Suprapubic skin (tissue), 4 donors: ENCODE measurements around the gene GPLD1. TPM values are rescaled to one million over a fixed set of nuclear protein-coding genes. Genes with fewer than 3 reads are reported as not detected.

Source experiments
- DNase-seq, 2 donors: peaks; one replicate each; pipeline ENCODE4 v3.0.0-alpha.2; 2019; ENCODE audit warnings: low spot score in 2 of 2
- H3K27ac ChIP-seq: fragments of 200-600 bp; sonication (generic); one replicate; pipeline ENCODE4 v1.5.1; 2019
- H3K27me3 ChIP-seq: fragments of 200-600 bp; sonication (generic); one replicate; pipeline ENCODE4 v1.5.1; 2019
- H3K36me3 ChIP-seq: fragments of 200-600 bp; sonication (generic); one replicate; pipeline ENCODE4 v1.5.1; 2019
- H3K4me1 ChIP-seq: fragments of 200-600 bp; sonication (generic); one replicate; pipeline ENCODE4 v1.5.1; 2019
- H3K4me3 ChIP-seq: fragments of 200-600 bp; sonication (generic); one replicate; pipeline ENCODE4 v1.5.1; 2019; ENCODE audit warnings: mild to moderate bottlenecking
- H3K9me3 ChIP-seq: fragments of 200-600 bp; sonication (generic); one replicate; pipeline ENCODE4 v1.5.1; 2019
- EP300 ChIP-seq: sonication (generic); formaldehyde crosslinking; IDR thresholded peaks from one replicate; pipeline ENCODE4 v1.6.1; 2017; ENCODE audit warnings: antibody characterized with exemption
- POLR2A ChIP-seq, 2 donors: fragments of 450-650 bp; IDR thresholded peaks; one replicate each; pipeline ENCODE4 v1.6.1; 2017; ENCODE audit warnings: antibody characterized with exemption in 2 of 2, mild to moderate bottlenecking in 2 of 2, moderate library complexity in 2 of 2
- POLR2AphosphoS5 ChIP-seq, 3 donors: sonication (generic); formaldehyde crosslinking; IDR thresholded peaks; one replicate each; pipeline ENCODE4 v1.6.1; 2017; ENCODE audit warnings: antibody characterized with exemption in 3 of 3
- WGBS: methylation state at CpG from one replicate; pipeline ENCODE4 v1.1.5; 2018; 5-methylcytosine and 5-hydroxymethylcytosine counted together
- total RNA-seq, 4 donors: library from RNA; depleted of rRNA; stranded (reverse); fragments of >200 nt; gene quantifications; one replicate each; pipeline ENCODE4 v1.1.0, GENCODE V29; 2016
- TF ChIP-seq, protein P1 (sequence below), 2 donors: fragments of 200-600 bp in 1 of 2; fragments of 450-650 bp in 1 of 2; sonication (generic) in 1 of 2; IDR thresholded peaks; one replicate each; pipeline ENCODE4 v1.5.1; 2016 to 2019; ENCODE audit warnings: antibody characterized with exemption in 2 of 2, mild to moderate bottlenecking in 1 of 2, moderate library complexity in 1 of 2

GPLD1 gene
- total RNA-seq, 4 donors from 2014 or later: 28.9 to 55.3 (median 38.1) TPM

GRCh38 chr6:24504649-24505586 is 15.5 kb upstream of the GPLD1 start:
- no peak for DNase-seq
- no peak overlapping the region for H3K27ac ChIP-seq

DNA sequence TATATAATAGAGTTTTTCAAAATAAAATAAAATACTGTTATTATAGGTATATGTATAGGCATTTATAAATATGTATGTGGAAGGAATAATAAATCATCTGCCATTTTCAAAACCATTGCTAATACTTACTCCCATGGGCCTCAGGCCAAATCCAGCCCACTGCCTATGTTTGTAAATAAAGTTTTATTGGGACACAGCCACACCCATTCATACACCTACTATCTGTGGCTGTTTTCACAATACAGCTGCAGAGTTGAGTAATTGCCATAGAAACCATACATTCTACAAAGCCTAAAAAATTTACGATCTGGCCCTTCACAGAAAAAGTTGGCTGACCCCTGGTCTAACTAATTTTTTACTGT is 14.9 kb upstream of the GPLD1 start:
- H3K27ac ChIP-seq: no peak overlapping the region
- no peak overlapping the region for H3K4me3 ChIP-seq
- 88% methylated on average over 1 of the region's 1 CpG for WGBS
- TF ChIP-seq EP300 (no peak), POLR2AphosphoS5 (IDR thresholded peaks at IDR 0.05) (no peak), POLR2A (IDR thresholded peaks at IDR 0.05) (no peak)
- TF ChIP-seq, protein P1, sequence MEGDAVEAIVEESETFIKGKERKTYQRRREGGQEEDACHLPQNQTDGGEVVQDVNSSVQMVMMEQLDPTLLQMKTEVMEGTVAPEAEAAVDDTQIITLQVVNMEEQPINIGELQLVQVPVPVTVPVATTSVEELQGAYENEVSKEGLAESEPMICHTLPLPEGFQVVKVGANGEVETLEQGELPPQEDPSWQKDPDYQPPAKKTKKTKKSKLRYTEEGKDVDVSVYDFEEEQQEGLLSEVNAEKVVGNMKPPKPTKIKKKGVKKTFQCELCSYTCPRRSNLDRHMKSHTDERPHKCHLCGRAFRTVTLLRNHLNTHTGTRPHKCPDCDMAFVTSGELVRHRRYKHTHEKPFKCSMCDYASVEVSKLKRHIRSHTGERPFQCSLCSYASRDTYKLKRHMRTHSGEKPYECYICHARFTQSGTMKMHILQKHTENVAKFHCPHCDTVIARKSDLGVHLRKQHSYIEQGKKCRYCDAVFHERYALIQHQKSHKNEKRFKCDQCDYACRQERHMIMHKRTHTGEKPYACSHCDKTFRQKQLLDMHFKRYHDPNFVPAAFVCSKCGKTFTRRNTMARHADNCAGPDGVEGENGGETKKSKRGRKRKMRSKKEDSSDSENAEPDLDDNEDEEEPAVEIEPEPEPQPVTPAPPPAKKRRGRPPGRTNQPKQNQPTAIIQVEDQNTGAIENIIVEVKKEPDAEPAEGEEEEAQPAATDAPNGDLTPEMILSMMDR (IDR thresholded peaks at IDR 0.05): no peak
- DNase-seq: no peak
- no peaks in the 10 kb centered on the region for H3K27me3 ChIP-seq
- peaks cover 4% of the 10 kb centered on the region for H3K36me3 ChIP-seq
- H3K4me1 ChIP-seq: no peaks in the 10 kb centered on the region
- H3K9me3 ChIP-seq: no peaks in the 10 kb centered on the region

More at GRCh38 chr6:24504649-24505586, 15.5 kb upstream of the GPLD1 start:
- WGBS: 80% methylated on average over 14 of the region's 14 CpGs
- Histone ChIP-seq H3K27me3 (no peaks in the 10 kb centered on the region), H3K36me3 (peaks cover 4% of the 10 kb centered on the region), H3K4me1 (no peaks in the 10 kb centered on the region), H3K9me3 (no peaks in the 10 kb centered on the region), H3K4me3 (no peak overlapping the region)
- TF ChIP-seq POLR2A (IDR thresholded peaks at IDR 0.05) (no peak), POLR2AphosphoS5 (IDR thresholded peaks at IDR 0.05) (no peak), EP300 (no peak)
- TF ChIP-seq, protein P1 (IDR thresholded peaks at IDR 0.05): no peak

DNA sequence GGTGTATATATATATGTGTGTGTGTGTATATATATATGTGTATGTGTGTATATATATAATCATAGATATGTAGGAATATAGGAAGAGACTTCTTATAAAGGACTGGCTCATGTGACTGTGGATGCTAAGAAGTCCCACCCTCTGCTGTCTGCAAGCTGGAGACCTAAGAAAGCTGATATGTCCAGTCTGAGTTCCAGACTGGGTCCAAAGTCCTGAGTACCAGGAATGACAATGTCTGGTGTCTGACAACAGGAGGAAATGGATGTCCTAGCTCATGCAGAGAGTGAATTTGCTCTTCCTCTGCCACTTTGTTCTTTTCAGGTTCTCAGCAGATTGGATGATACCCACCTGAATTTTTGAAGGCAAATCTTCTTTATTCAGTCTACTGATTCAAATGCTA is 12.5 kb upstream of the GPLD1 start:
- Histone ChIP-seq H3K4me3 (no peak overlapping the region), H3K27ac (no peak overlapping the region), H3K9me3 (no peaks in the 10 kb centered on the region), H3K36me3 (peaks cover 4% of the 10 kb centered on the region), H3K4me1 (no peaks in the 10 kb centered on the region), H3K27me3 (no peaks in the 10 kb centered on the region)
- TF ChIP-seq, protein P1 (IDR thresholded peaks at IDR 0.05): no peak
- TF ChIP-seq POLR2A (IDR thresholded peaks at IDR 0.05): no peak
- TF ChIP-seq POLR2AphosphoS5 (IDR thresholded peaks at IDR 0.05): no peak
- no peak for TF ChIP-seq EP300
- DNase-seq: no peak

GRCh38 chr6:24501374-24501773 is 12.0 kb upstream of the GPLD1 start:
- Histone ChIP-seq H3K27ac (no peak overlapping the region), H3K4me1 (no peaks in the 10 kb centered on the region), H3K9me3 (no peaks in the 10 kb centered on the region), H3K27me3 (no peaks in the 10 kb centered on the region), H3K4me3 (no peak overlapping the region), H3K36me3 (peaks cover 4% of the 10 kb centered on the region)
- WGBS: 79% methylated on average over 2 of the region's 2 CpGs
- DNase-seq: no peak
- TF ChIP-seq POLR2A (IDR thresholded peaks at IDR 0.05) (no peak), EP300 (no peak), POLR2AphosphoS5 (IDR thresholded peaks at IDR 0.05) (no peak)
- TF ChIP-seq, protein P1 (IDR thresholded peaks at IDR 0.05): no peak

- Histone ChIP-seq H3K9me3 (no peaks in the 10 kb centered on the region), H3K4me1 (peaks cover 2% of the 10 kb centered on the region), H3K4me3 (no peak overlapping the region), H3K27me3 (no peaks in the 10 kb centered on the region), H3K36me3 (peaks cover 4% of the 10 kb centered on the region), H3K27ac (no peak overlapping the region)
- TF ChIP-seq, protein P1 (IDR thresholded peaks at IDR 0.05): no peak
- no peak for TF ChIP-seq POLR2AphosphoS5 (IDR thresholded peaks at IDR 0.05)
- TF ChIP-seq POLR2A (IDR thresholded peaks at IDR 0.05): no peak
- TF ChIP-seq EP300: no peak
- WGBS: 90% methylated on average over 3 of the region's 3 CpGs
- no peak for DNase-seq
Measured at GRCh38 chr6:24500683-24501082, 11.3 kb upstream of the GPLD1 start.
